HepG2 (cell line): ENCODE measurements around the gene PLXDC2. TPM values are rescaled to one million over a fixed set of nuclear protein-coding genes. Genes with fewer than 3 reads are reported as not detected.

Experiments
- HDAC2 ChIP-seq: sonication (generic); formaldehyde crosslinking; IDR thresholded peaks from 2 replicates; pipeline ENCODE4 v1.4.0; 2020; ENCODE audit warnings: missing genetic modification reagents
- HNRNPK ChIP-seq: fragments of 200-400 bp; formaldehyde crosslinking; IDR thresholded peaks from 2 replicates; pipeline ENCODE4 v1.6.1; 2018; ENCODE audit warnings: low read length, low read depth, moderate library complexity, mild to moderate bottlenecking; ENCODE audit not compliant: poor library complexity, severe bottlenecking
- MAFK ChIP-seq, 2 experiments: IDR thresholded peaks in 1 of 2; conservative IDR thresholded peaks in 1 of 2; 2 replicates each; pipeline ENCODE4 v1.6.1; 2011; ENCODE audit warnings: improper control_type of control experiment in 2 of 2, low read length in 2 of 2
- SALL1 ChIP-seq: sonication (generic); formaldehyde crosslinking; IDR thresholded peaks from 2 replicates; pipeline ENCODE4 v1.8.0; 2022; ENCODE audit warnings: mild to moderate bottlenecking, missing genetic modification reagents
- ZNF17 ChIP-seq: sonication (generic); formaldehyde crosslinking; IDR thresholded peaks from 2 replicates; pipeline ENCODE4 v1.5.0; 2020; ENCODE audit warnings: mild to moderate bottlenecking, missing genetic modification reagents
- ZNF407 ChIP-seq: sonication (generic); formaldehyde crosslinking; IDR thresholded peaks from one replicate; pipeline ENCODE4 v1.5.1; 2020; ENCODE audit warnings: mild to moderate bottlenecking, missing genetic modification reagents; ENCODE audit errors: not compliant biosample characterization
- polyA plus RNA-seq, 8 experiments: library from polyadenylated mRNA; depleted of rRNA in 3 of 8; stranded (reverse) in 7 of 8; unstranded in 1 of 8; fragments of >200 nt; fragmentation: Illumina TruSeq in 4 of 8; extraction: Trizol in 4 of 8; gene quantifications; 2 replicates each; pipeline versions ENCODE4 v1.2.1 to v1.2.3, GENCODE V29; 2011 to 2016; ENCODE audit warnings: low read depth in 4 of 8, missing spikeins in 1 of 8, mixed read lengths in 1 of 8; ENCODE audit not compliant: insufficient read depth in 1 of 8
- total RNA-seq, 5 experiments: library from RNA; depleted of rRNA; stranded (reverse); fragments of >200 nt; fragmentation: Illumina TruSeq; extraction: Trizol; gene quantifications; 2 replicates each; pipeline ENCODE4 v1.2.3, GENCODE V29; 2016; ENCODE audit warnings: low read depth in 1 of 5

The PLXDC2 gene
- total and polyA plus RNA-seq, 2 of the 13 experiments (the other 11 are each of a cell fraction or from before 2014, with no cell fraction given) = 2.1 to 2.4 TPM

- TF ChIP-seq ZNF407 (CRISPR knock-in tag) (no peak), HNRNPK (no peak), MAFK (conservative IDR thresholded peaks at IDR 0.05 in 1 of 2, IDR thresholded peaks at IDR 0.05 in 1 of 2; ENCODE audit: low read length in 2 of 2) (no peak), SALL1 (CRISPR knock-in tag) (peak; percentile 56; the same call in 1 of the 2 replicates), HDAC2 (CRISPR knock-in tag) (peak; percentile 49; the same call in 1 of the 2 replicates), ZNF17 (CRISPR knock-in tag) (no peak)
Observed at GRCh38 chr10:19782430-19783089, 33.7 kb upstream of the PLXDC2 start (continued).
